GM23338 (cell line): ENCODE measurements around the gene C2CD4B. TPM values are rescaled to one million over a fixed set of nuclear protein-coding genes. Genes with fewer than 3 reads are reported as not detected.

Source experiments
- ATAC-seq: fragments of 200-7000 bp; cut with Tn5 transposase; 3 replicates; pipeline ENCODE4 v1.9.1; 2020
- DNase-seq: peaks from one replicate; pipeline ENCODE4 v3.0.0-alpha.2; 2015; ENCODE audit warnings: low spot score
- H2AFZ ChIP-seq: fragments of 200-600 bp; sonication (generic); 2 replicates; pipeline ENCODE4 v1.8.0; 2016; ENCODE audit warnings: antibody characterized with exemption, mild to moderate bottlenecking, moderate library complexity
- H3F3A ChIP-seq: fragments of 200-600 bp; sonication (generic); replicated peaks from 2 replicates; pipeline ENCODE4 v1.8.0; 2017; ENCODE audit warnings: antibody characterized with exemption, mixed run types, low read depth
- H3K27ac ChIP-seq: fragments of 200-600 bp; sonication (generic); 2 replicates; pipeline ENCODE4 v1.6.1; 2016; ENCODE audit warnings: low read depth
- H3K27me3 ChIP-seq: fragments of 200-600 bp; sonication (generic); 2 replicates; pipeline ENCODE4 v1.8.0; 2016; ENCODE audit warnings: mild to moderate bottlenecking, mixed run types, moderate library complexity; ENCODE audit not compliant: insufficient read depth
- H3K36me3 ChIP-seq: fragments of 200-600 bp; sonication (generic); 2 replicates; pipeline ENCODE4 v1.8.0; 2016; ENCODE audit warnings: mild to moderate bottlenecking; ENCODE audit not compliant: insufficient read depth
- H3K4me1 ChIP-seq: fragments of 200-600 bp; sonication (generic); 2 replicates; pipeline ENCODE4 v1.8.0; 2016; ENCODE audit warnings: mild to moderate bottlenecking, moderate library complexity; ENCODE audit not compliant: insufficient read depth
- H3K4me2 ChIP-seq: fragments of 200-600 bp; sonication (generic); 2 replicates; pipeline ENCODE4 v1.7.1; 2017; ENCODE audit warnings: mixed run types
- H3K4me3 ChIP-seq: fragments of 200-600 bp; sonication (generic); 2 replicates; pipeline ENCODE4 v1.6.1; 2016; ENCODE audit warnings: mixed run types
- H3K79me2 ChIP-seq: fragments of 200-600 bp; sonication (generic); replicated peaks from 2 replicates; pipeline ENCODE4 v1.8.0; 2017; ENCODE audit warnings: mild to moderate bottlenecking; ENCODE audit not compliant: insufficient read depth
- H3K9me2 ChIP-seq: fragments of 200-600 bp; sonication (generic); 2 replicates; pipeline ENCODE4 v1.8.0; 2017; ENCODE audit not compliant: insufficient read depth
- H4K20me1 ChIP-seq: fragments of 200-600 bp; sonication (generic); replicated peaks from 2 replicates; pipeline ENCODE4 v1.8.0; 2017; ENCODE audit warnings: mild to moderate bottlenecking; ENCODE audit not compliant: insufficient read depth
- H3K27ac Mint-ChIP-seq: 2 replicates; pipeline ENCODE4 v1.8.0; 2020; ENCODE audit warnings: inconsistent platforms, mild to moderate bottlenecking, moderate library complexity, mixed read lengths
- H3K27me3 Mint-ChIP-seq: 3 replicates; pipeline ENCODE4 v1.8.0; 2022; ENCODE audit warnings: low read depth, mild to moderate bottlenecking, moderate library complexity, mixed read lengths, inconsistent platforms; ENCODE audit not compliant: insufficient read depth, poor library complexity
- H3K36me3 Mint-ChIP-seq: 3 replicates; pipeline ENCODE4 v1.8.0; 2021; ENCODE audit warnings: low read depth, mild to moderate bottlenecking, inconsistent platforms, moderate library complexity, mixed read lengths
- H3K4me1 Mint-ChIP-seq: 3 replicates; pipeline ENCODE4 v1.8.0; 2020; ENCODE audit warnings: mild to moderate bottlenecking, inconsistent platforms, mixed read lengths
- H3K4me3 Mint-ChIP-seq: 3 replicates; pipeline ENCODE4 v1.8.0; 2021; ENCODE audit warnings: moderate library complexity, mild to moderate bottlenecking, inconsistent platforms, mixed read lengths
- H3K9me3 Mint-ChIP-seq: 3 replicates; pipeline ENCODE4 v1.8.0; 2020; ENCODE audit warnings: moderate library complexity, mild to moderate bottlenecking, inconsistent platforms, mixed read lengths
- CREB1 ChIP-seq: fragments of 250-450 bp; sonication (Bioruptor Pico); IDR thresholded peaks from 2 replicates; pipeline ENCODE4 v1.5.0; 2020; ENCODE audit warnings: low read depth, mild to moderate bottlenecking, moderate library complexity
- CTCF ChIP-seq, 2 experiments: fragments of 200-600 bp in 1 of 2; sonication (generic) in 1 of 2; conservative IDR thresholded peaks; 2 replicates each; pipeline versions ENCODE4 v1.5.1 to v1.6.1; 2016 to 2017; ENCODE audit warnings: antibody characterized with exemption in 2 of 2, low read depth in 2 of 2, mild to moderate bottlenecking in 2 of 2, moderate library complexity in 1 of 2
- EZH2 ChIP-seq: fragments of 200-600 bp; sonication (generic); IDR thresholded peaks from one replicate; pipeline ENCODE4 v1.8.0; 2017; ENCODE audit warnings: antibody characterized with exemption, mild to moderate bottlenecking, low read depth; ENCODE audit not compliant: unreplicated experiment
- EZH2phosphoT487 ChIP-seq: fragments of 200-600 bp; sonication (generic); IDR thresholded peaks from one replicate; pipeline ENCODE4 v1.8.1; 2018; ENCODE audit warnings: antibody characterized with exemption; ENCODE audit not compliant: unreplicated experiment
- JUNB ChIP-seq: IDR thresholded peaks from one replicate; pipeline ENCODE4 v1.6.1; 2016; ENCODE audit warnings: antibody characterized with exemption; ENCODE audit not compliant: unreplicated experiment
- NANOG ChIP-seq: IDR thresholded peaks from 2 replicates; pipeline ENCODE4 v1.6.1; 2016; ENCODE audit warnings: antibody characterized with exemption, borderline replicate concordance
- POLR2AphosphoS5 ChIP-seq: IDR thresholded peaks from 2 replicates; pipeline ENCODE4 v1.6.1; 2016; ENCODE audit warnings: antibody characterized with exemption, low read depth
- STAT1 ChIP-seq: IDR thresholded peaks from one replicate; pipeline ENCODE4 v1.6.1; 2016; ENCODE audit warnings: antibody characterized with exemption; ENCODE audit not compliant: unreplicated experiment
- ZNF331 ChIP-seq: fragments of 250-450 bp; sonication (Bioruptor Pico); IDR thresholded peaks from 2 replicates; pipeline ENCODE4 v1.5.0; 2020; ENCODE audit warnings: low read depth, mild to moderate bottlenecking, moderate library complexity
- polyA plus RNA-seq: library from polyadenylated mRNA; unstranded; fragments of >200 nt; fragmentation: Nextera tagmentation; extraction: Ambion mirVana; gene quantifications from 2 replicates; pipeline ENCODE4 v1.2.1, GENCODE V29; 2016
- total RNA-seq: library from RNA; depleted of rRNA; stranded (reverse); fragments of >200 nt; shearing (Covaris generic); gene quantifications from 2 replicates; pipeline ENCODE4 v1.2.3, GENCODE V29; 2014
- TF ChIP-seq, protein P1 (sequence below): IDR thresholded peaks from 2 replicates; pipeline ENCODE4 v1.6.1; 2016; ENCODE audit warnings: antibody characterized with exemption
- TF ChIP-seq, protein P2 (sequence below): IDR thresholded peaks from one replicate; pipeline ENCODE4 v1.6.1; 2018; ENCODE audit warnings: antibody characterized with exemption; ENCODE audit not compliant: unreplicated experiment

Gene C2CD4B
- total and polyA plus RNA-seq, 2 experiments from 2014 or later = 1.5 TPM; not detected in 1

DNA sequence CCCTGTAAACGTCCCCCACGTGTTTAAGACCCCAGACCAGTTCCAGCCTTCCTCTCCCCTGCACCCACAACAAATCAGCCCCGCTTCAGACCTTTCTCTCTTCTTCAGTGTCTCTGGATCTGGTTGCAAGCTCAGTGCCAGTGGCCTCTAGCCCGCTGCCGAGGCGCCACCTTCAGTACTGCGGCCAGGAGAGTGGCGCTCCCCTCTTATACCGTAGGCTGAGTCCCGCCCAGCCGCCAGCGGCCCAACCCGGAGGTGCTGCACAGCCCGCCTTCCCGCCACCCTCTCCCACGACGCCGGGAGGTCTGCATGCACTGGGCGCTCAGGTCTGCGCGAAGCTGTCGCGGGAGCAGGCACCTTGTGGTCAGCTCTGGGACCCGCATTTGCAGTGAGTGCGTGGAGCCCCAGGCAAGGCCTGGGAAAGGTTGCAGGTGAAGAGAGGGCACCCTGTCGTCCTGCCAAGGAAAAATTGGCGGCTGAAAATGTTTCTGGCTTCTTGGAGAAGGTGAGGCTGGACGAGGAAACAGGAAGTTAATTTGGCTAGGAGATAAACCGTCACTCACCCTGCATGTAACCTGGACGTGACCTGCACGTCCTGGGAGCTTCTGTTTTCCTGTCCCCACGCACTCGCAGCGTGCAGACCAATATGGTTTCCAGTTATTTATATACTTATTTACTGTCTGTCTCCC, at the start of gene C2CD4B (continued):
- no peak for TF ChIP-seq EZH2phosphoT487

- peaks cover 69% of the 10 kb centered on the region for H3K9me3 Mint-ChIP-seq
- ATAC-seq (no peak), DNase-seq (no peak)
- Histone ChIP-seq H3K27me3 (no peaks in the 10 kb centered on the region), H3K36me3 (peaks cover 12% of the 10 kb centered on the region), H3K4me3 (no peak overlapping the region), H3K4me2 (no peak overlapping the region), H3K79me2 (no peaks in the 10 kb centered on the region), H4K20me1 (no peaks in the 10 kb centered on the region), H2AFZ (no peak overlapping the region), H3K27ac (no peak overlapping the region), H3F3A (no peaks in the 10 kb centered on the region), H3K4me1 (no peaks in the 10 kb centered on the region), H3K9me2 (peaks cover 5% of the 10 kb centered on the region; the same call in 1 of the 2 replicates)
- no peak for TF ChIP-seq CREB1
- TF ChIP-seq EZH2 = no peak
- no peak for TF ChIP-seq CTCF (conservative IDR thresholded peaks at IDR 0.05; ENCODE audit: low read depth in 2 of 2)
- TF ChIP-seq STAT1 = no peak
- TF ChIP-seq, protein P1, sequence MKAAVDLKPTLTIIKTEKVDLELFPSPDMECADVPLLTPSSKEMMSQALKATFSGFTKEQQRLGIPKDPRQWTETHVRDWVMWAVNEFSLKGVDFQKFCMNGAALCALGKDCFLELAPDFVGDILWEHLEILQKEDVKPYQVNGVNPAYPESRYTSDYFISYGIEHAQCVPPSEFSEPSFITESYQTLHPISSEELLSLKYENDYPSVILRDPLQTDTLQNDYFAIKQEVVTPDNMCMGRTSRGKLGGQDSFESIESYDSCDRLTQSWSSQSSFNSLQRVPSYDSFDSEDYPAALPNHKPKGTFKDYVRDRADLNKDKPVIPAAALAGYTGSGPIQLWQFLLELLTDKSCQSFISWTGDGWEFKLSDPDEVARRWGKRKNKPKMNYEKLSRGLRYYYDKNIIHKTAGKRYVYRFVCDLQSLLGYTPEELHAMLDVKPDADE = no peak
- TF ChIP-seq JUNB = no peak
- TF ChIP-seq, protein P2, sequence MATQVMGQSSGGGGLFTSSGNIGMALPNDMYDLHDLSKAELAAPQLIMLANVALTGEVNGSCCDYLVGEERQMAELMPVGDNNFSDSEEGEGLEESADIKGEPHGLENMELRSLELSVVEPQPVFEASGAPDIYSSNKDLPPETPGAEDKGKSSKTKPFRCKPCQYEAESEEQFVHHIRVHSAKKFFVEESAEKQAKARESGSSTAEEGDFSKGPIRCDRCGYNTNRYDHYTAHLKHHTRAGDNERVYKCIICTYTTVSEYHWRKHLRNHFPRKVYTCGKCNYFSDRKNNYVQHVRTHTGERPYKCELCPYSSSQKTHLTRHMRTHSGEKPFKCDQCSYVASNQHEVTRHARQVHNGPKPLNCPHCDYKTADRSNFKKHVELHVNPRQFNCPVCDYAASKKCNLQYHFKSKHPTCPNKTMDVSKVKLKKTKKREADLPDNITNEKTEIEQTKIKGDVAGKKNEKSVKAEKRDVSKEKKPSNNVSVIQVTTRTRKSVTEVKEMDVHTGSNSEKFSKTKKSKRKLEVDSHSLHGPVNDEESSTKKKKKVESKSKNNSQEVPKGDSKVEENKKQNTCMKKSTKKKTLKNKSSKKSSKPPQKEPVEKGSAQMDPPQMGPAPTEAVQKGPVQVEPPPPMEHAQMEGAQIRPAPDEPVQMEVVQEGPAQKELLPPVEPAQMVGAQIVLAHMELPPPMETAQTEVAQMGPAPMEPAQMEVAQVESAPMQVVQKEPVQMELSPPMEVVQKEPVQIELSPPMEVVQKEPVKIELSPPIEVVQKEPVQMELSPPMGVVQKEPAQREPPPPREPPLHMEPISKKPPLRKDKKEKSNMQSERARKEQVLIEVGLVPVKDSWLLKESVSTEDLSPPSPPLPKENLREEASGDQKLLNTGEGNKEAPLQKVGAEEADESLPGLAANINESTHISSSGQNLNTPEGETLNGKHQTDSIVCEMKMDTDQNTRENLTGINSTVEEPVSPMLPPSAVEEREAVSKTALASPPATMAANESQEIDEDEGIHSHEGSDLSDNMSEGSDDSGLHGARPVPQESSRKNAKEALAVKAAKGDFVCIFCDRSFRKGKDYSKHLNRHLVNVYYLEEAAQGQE = no peak
- no peak for TF ChIP-seq POLR2AphosphoS5
- TF ChIP-seq ZNF331 (CRISPR knock-in tag) = no peak
- no peak for TF ChIP-seq NANOG
- H3K27me3 Mint-ChIP-seq = peaks cover 2% of the 10 kb centered on the region
- no peak overlapping the region for H3K4me3 Mint-ChIP-seq
- H3K4me1 Mint-ChIP-seq = no peaks in the 10 kb centered on the region
- H3K36me3 Mint-ChIP-seq = peaks cover 30% of the 10 kb centered on the region
- H3K27ac Mint-ChIP-seq = no peak overlapping the region
These were observed 47.7 kb upstream of the C2CD4B start for GRCh38 chr15:62212741-62213140.
